CD14-positive monocyte (primary cell): ENCODE measurements around the gene SRSF8. TPM values are rescaled to one million over a fixed set of nuclear protein-coding genes. Genes with fewer than 3 reads are reported as not detected.

Source experiments
- DNase-seq, 3 donors: peaks; one replicate each; pipeline ENCODE4 v3.0.0-alpha.2; 2011 to 2022
- H2AFZ ChIP-seq: 2 replicates; pipeline ENCODE4 v1.6.0; 2012; ENCODE audit warnings: mild to moderate bottlenecking, low read depth, low read length, inconsistent platforms; ENCODE audit not compliant: insufficient read depth, poor library complexity, severe bottlenecking
- H3K27ac ChIP-seq, 2 donors: 1 replicate in 1 of 2; 2 replicates in 1 of 2; pipeline ENCODE4 v1.5.1; 2012 to 2013; ENCODE audit warnings: low read length in 2 of 2, control low read depth in 1 of 2, inconsistent platforms in 1 of 2, low read depth in 1 of 2, mild to moderate bottlenecking in 1 of 2
- H3K27me3 ChIP-seq, 2 donors: one replicate each; pipeline versions ENCODE4 v1.6.0 to v1.6.1; 2011 to 2013; ENCODE audit warnings: low read length in 2 of 2; ENCODE audit not compliant: control insufficient read depth in 2 of 2, insufficient read depth in 2 of 2
- H3K36me3 ChIP-seq, 2 donors: replicated peaks in 1 of 2; 1 replicate in 1 of 2; 2 replicates in 1 of 2; pipeline versions ENCODE4 v1.5.1 to v1.6.1; 2012 to 2013; ENCODE audit warnings: low read length in 2 of 2, control low read depth in 1 of 2, inconsistent platforms in 1 of 2, mild to moderate bottlenecking in 1 of 2; ENCODE audit not compliant: insufficient read depth in 2 of 2, control insufficient read depth in 1 of 2
- H3K4me1 ChIP-seq, 2 donors: 1 replicate in 1 of 2; 2 replicates in 1 of 2; pipeline versions ENCODE4 v1.5.1 to v1.6.1; 2012 to 2013; ENCODE audit warnings: low read length in 2 of 2, control low read depth in 1 of 2, inconsistent platforms in 1 of 2, mild to moderate bottlenecking in 1 of 2, moderate library complexity in 1 of 2; ENCODE audit not compliant: insufficient read depth in 2 of 2, control insufficient read depth in 1 of 2
- H3K4me2 ChIP-seq: replicated peaks from 2 replicates; pipeline ENCODE3; 2012; ENCODE audit warnings: low read length, moderate library complexity, mild to moderate bottlenecking; ENCODE audit not compliant: poor library complexity, severe bottlenecking; ENCODE audit errors: extremely low read depth
- H3K4me3 ChIP-seq, 3 experiments: fragments of 200-600 bp in 1 of 3; sonication (generic) in 1 of 3; replicated peaks in 1 of 3; 1 replicate in 2 of 3; 2 replicates in 1 of 3; pipeline ENCODE4 v1.5.1; 2011 to 2013; ENCODE audit warnings: low read length in 3 of 3, mild to moderate bottlenecking in 3 of 3, control low read depth in 2 of 3, low read depth in 2 of 3, inconsistent platforms in 1 of 3, moderate library complexity in 1 of 3
- H3K79me2 ChIP-seq: 2 replicates; pipeline ENCODE4 v1.6.0; 2012; ENCODE audit warnings: mild to moderate bottlenecking, control low read depth, inconsistent platforms, low read length, moderate library complexity; ENCODE audit not compliant: insufficient read depth
- H3K9ac ChIP-seq: 2 replicates; pipeline ENCODE4 v1.6.0; 2017; ENCODE audit warnings: low read length, mild to moderate bottlenecking; ENCODE audit not compliant: insufficient read depth, poor library complexity, severe bottlenecking
- H3K9me3 ChIP-seq, 2 donors: replicated peaks in 1 of 2; 1 replicate in 1 of 2; 2 replicates in 1 of 2; pipeline versions ENCODE4 v1.5.1 to v1.6.1; 2012 to 2013; ENCODE audit warnings: low read length in 2 of 2, control low read depth in 1 of 2; ENCODE audit not compliant: control insufficient read depth in 1 of 2, insufficient read depth in 1 of 2
- H4K20me1 ChIP-seq: 2 replicates; pipeline ENCODE4 v1.6.0; 2012; ENCODE audit warnings: mild to moderate bottlenecking, low read length, control low read depth, moderate library complexity; ENCODE audit not compliant: insufficient read depth
- H3K27ac Mint-ChIP-seq, 7 donors: one replicate each; pipeline ENCODE4 v1.8.0; 2020; ENCODE audit warnings: mild to moderate bottlenecking in 7 of 7, mixed read lengths in 7 of 7, moderate library complexity in 6 of 7, inconsistent platforms in 2 of 7
- H3K27me3 Mint-ChIP-seq, 3 donors: one replicate each; pipeline ENCODE4 v1.8.0; 2021 to 2022; ENCODE audit warnings: low read depth in 3 of 3, mild to moderate bottlenecking in 3 of 3, mixed read lengths in 3 of 3, moderate library complexity in 3 of 3, inconsistent platforms in 1 of 3
- H3K36me3 Mint-ChIP-seq, 2 donors: one replicate each; pipeline ENCODE4 v1.8.0; 2020; ENCODE audit warnings: mixed read lengths in 2 of 2, inconsistent platforms in 1 of 2, mild to moderate bottlenecking in 1 of 2
- H3K4me1 Mint-ChIP-seq: one replicate; pipeline ENCODE4 v1.8.0; 2020; ENCODE audit warnings: mild to moderate bottlenecking, mixed read lengths
- H3K4me3 Mint-ChIP-seq, 2 donors: one replicate each; pipeline ENCODE4 v1.8.0; 2020; ENCODE audit warnings: mild to moderate bottlenecking in 2 of 2, mixed read lengths in 2 of 2, moderate library complexity in 1 of 2
- H3K9me3 Mint-ChIP-seq, 7 donors: one replicate each; pipeline ENCODE4 v1.8.0; 2020 to 2022; ENCODE audit warnings: mixed read lengths in 7 of 7, mild to moderate bottlenecking in 6 of 7, moderate library complexity in 6 of 7, inconsistent platforms in 2 of 7
- WGBS: methylation state at CpG from one replicate; pipeline ENCODE4 v1.1.5; 2013; ENCODE audit warnings: missing lambda C conversion rate; ENCODE audit not compliant: insufficient coverage; 5-methylcytosine and 5-hydroxymethylcytosine counted together
- intact Hi-C, 2 donors: fragments of 100-400 bp; cut with micrococcal nuclease; formaldehyde crosslinking; loops; one replicate each; pipeline versions ENCODE4 v1.15.0 to v1.15.1; 2023
- polyA plus RNA-seq, 3 donors: library from polyadenylated mRNA; depleted of rRNA in 1 of 3; unstranded in 2 of 3; stranded (reverse) in 1 of 3; fragments of 300-500 nt in 2 of 3; fragments of >200 nt in 1 of 3; fragmentation: Illumina TruSeq in 2 of 3; gene quantifications; 1 replicate in 2 of 3; 2 replicates in 1 of 3; pipeline ENCODE4 v1.2.3, GENCODE V29; 2012 to 2021
- TF ChIP-seq, protein P1 (sequence below): fragments of 200-600 bp; IDR thresholded peaks from one replicate; pipeline ENCODE4 v1.8.0; 2022; ENCODE audit warnings: antibody characterized with exemption, mild to moderate bottlenecking

The SRSF8 gene
- polyA plus RNA-seq, 3 donors = 9.3 to 24.9 (median 24.4) TPM

DNA sequence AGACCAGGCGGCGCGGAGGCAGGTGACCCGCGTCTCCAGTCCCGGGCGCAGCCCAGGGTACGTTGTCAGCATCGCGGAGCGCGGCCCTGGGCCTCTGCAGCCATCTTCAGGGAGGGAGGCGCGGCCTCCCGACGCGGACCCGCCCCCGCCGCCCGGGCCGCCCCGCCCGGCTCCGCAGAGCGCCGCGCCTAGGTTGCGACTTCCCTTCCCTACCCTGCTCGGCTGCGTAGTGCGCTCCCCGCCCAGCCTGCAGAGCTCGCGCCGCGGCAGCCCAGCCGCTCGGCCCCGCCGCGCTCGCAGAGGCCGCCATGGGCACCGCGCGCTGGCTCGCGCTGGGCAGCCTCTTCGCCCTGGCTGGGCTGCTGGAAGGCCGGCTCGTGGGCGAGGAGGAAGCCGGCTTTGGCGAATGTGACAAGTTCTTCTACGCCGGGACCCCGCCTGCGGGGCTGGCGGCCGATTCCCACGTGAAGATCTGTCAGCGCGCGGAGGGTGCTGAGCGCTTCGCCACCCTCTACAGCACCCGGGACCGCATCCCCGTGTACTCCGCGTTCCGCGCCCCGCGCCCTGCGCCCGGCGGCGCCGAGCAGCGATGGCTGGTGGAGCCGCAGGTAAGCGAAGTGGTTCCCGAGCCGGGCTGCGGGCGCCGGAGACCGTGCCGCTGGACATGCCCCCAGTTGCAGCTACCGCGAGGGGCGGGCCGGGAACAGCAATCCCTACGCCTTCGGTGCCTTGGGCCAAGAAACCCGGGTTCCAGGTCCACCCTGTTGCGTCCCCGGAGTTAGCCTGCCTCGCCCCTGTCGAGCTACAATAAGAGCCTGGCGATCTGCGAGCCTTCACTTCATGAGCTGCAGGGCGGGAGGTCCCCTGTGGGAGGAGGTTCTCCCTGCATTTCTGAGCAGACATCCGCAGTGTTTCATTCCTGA is 23.2 kb downstream of the SRSF8 start, which contains the start of gene ENDOD1:
ENDOD1 (plus strand) TSS at position 227 of the 923 bp plus-strand sequence; CDS start at position 309, 82 bp downstream.
- DNase-seq = peak; percentile 74 to 77 (median 76)
- Mint-ChIP-seq H3K4me3 (peak within 1 kb of the TSS; percentile 90 to 95), H3K27ac (peak within 1 kb of the TSS; percentile 85 to 94 (median 90)), H3K4me1 (peaks cover 23% of the 10 kb centered on the region), H3K27me3 (peaks cover 15 to 19% (median 17%) of the 10 kb centered on the region in 3 donors), H3K36me3 (peaks cover 0 to 12% of the 10 kb centered on the region in 2 donors), H3K9me3 (peaks cover 0 to 2% (median 0%) of the 10 kb centered on the region in 7 donors)
- intact Hi-C loops = loop anchor here (5.0 to 10.0 kb wide), 2 partner anchors 113 to 675 kb away; no protein-coding TSS in a partner anchor
- under 1% methylated on average over 105 of the region's 106 CpGs for WGBS
- Histone ChIP-seq H3K79me2 (no peaks in the 10 kb centered on the region), H3K9me3 (no peaks in the 10 kb centered on the region), H3K9ac (peak within 1 kb of the TSS; percentile 73), H3K4me2 (peak within 1 kb of the TSS; percentile 95), H2AFZ (peak within 1 kb of the TSS; percentile 93), H3K36me3 (no peaks in the 10 kb centered on the region), H4K20me1 (no peaks in the 10 kb centered on the region), H3K27ac (peak within 1 kb of the TSS; percentile 47 to 83), H3K4me1 (peaks cover 14 to 23% of the 10 kb centered on the region in 2 donors), H3K4me3 (peak within 1 kb of the TSS; percentile 62 to 88 (median 82)), H3K27me3 (peaks cover 7 to 8% of the 10 kb centered on the region in 2 donors)
- TF ChIP-seq, protein P1, sequence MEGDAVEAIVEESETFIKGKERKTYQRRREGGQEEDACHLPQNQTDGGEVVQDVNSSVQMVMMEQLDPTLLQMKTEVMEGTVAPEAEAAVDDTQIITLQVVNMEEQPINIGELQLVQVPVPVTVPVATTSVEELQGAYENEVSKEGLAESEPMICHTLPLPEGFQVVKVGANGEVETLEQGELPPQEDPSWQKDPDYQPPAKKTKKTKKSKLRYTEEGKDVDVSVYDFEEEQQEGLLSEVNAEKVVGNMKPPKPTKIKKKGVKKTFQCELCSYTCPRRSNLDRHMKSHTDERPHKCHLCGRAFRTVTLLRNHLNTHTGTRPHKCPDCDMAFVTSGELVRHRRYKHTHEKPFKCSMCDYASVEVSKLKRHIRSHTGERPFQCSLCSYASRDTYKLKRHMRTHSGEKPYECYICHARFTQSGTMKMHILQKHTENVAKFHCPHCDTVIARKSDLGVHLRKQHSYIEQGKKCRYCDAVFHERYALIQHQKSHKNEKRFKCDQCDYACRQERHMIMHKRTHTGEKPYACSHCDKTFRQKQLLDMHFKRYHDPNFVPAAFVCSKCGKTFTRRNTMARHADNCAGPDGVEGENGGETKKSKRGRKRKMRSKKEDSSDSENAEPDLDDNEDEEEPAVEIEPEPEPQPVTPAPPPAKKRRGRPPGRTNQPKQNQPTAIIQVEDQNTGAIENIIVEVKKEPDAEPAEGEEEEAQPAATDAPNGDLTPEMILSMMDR = no peak

DNA sequence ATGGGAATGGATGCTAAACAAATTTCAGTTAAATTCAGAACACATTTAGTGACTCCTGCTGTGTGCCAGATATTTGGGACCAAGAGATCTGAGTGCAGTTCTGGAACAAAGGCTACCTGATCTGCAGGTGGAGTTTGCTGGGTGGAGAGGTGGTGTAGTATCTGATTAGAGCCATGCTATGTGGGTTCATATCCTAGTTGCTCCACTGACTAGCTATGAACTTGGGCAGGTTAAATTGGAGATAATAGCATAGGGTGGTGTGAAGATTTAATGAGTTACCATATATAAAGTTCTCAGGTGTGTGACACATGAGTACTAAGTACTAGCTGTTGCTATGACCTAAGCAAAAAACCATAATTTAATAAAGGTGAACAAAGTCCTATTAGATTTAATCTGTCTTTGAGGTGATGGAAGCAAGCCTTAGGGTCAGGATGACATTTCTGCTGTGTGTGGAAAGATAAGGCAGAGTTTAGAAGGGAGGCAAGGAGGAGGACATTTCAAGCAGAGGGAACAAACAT is 25.0 kb downstream of the SRSF8 start:
- Histone ChIP-seq H3K27ac (no peak overlapping the region), H4K20me1 (no peaks in the 10 kb centered on the region), H3K9me3 (no peaks in the 10 kb centered on the region), H3K79me2 (no peaks in the 10 kb centered on the region), H3K9ac (no peak overlapping the region), H3K4me1 (peaks cover 14 to 27% of the 10 kb centered on the region in 2 donors), H2AFZ (no peak overlapping the region), H3K27me3 (peaks cover 7 to 8% of the 10 kb centered on the region in 2 donors), H3K4me2 (no peak overlapping the region), H3K4me3 (no peak overlapping the region), H3K36me3 (no peaks in the 10 kb centered on the region)
- H3K4me1 Mint-ChIP-seq = peaks cover 30% of the 10 kb centered on the region
- intact Hi-C loops = no loop called here
- H3K27me3 Mint-ChIP-seq = peaks cover 15 to 19% (median 17%) of the 10 kb centered on the region in 3 donors
- H3K27ac Mint-ChIP-seq = peak overlapping the region in 1 of 7 donors; percentile 65
- H3K4me3 Mint-ChIP-seq = peak overlapping the region in 1 of 2 donors; percentile 91
- TF ChIP-seq, protein P1 = no peak
- no peak for DNase-seq
- H3K36me3 Mint-ChIP-seq = peaks cover 0 to 12% of the 10 kb centered on the region in 2 donors
- peaks cover 0 to 2% (median 0%) of the 10 kb centered on the region in 7 donors for H3K9me3 Mint-ChIP-seq
